Ovary (tissue), 9 donors: ENCODE data around the gene JPH3. TPM values are rescaled to one million over a fixed set of nuclear protein-coding genes. Genes with fewer than 3 reads are reported as not detected.

Source experiments
- DNase-seq, 5 donors: peaks; one replicate each; pipeline ENCODE4 v3.0.0-alpha.2; 2019 to 2020
- H3K27ac ChIP-seq, 2 donors: fragments of 200-600 bp; one replicate each; pipeline versions ENCODE4 v1.5.1 to v1.8.0; 2019 to 2022
- H3K27me3 ChIP-seq: fragments of 200-600 bp; one replicate; pipeline ENCODE4 v1.8.0; 2022
- H3K36me3 ChIP-seq: fragments of 200-600 bp; sonication (generic); one replicate; pipeline ENCODE4 v1.5.1; 2019
- H3K4me1 ChIP-seq: one replicate; pipeline ENCODE4 v1.8.1; 2013; ENCODE audit warnings: mild to moderate bottlenecking, moderate library complexity; ENCODE audit not compliant: insufficient read depth
- H3K4me3 ChIP-seq: fragments of 200-600 bp; sonication (generic); one replicate; pipeline ENCODE4 v1.5.1; 2017
- H3K9me3 ChIP-seq, 2 donors: fragments of 200-600 bp in 1 of 2; sonication (generic) in 1 of 2; one replicate each; pipeline versions ENCODE4 v1.5.1 to v1.8.1; 2013 to 2019; ENCODE audit warnings: mild to moderate bottlenecking in 1 of 2, moderate library complexity in 1 of 2
- CTCF ChIP-seq, 3 donors: fragments of 450-650 bp in 2 of 3; fragments of 200-600 bp in 1 of 3; IDR thresholded peaks; one replicate each; pipeline versions ENCODE4 v1.5.1 to v1.8.0; 2016 to 2022; ENCODE audit warnings: antibody characterized with exemption in 3 of 3, mild to moderate bottlenecking in 1 of 3
- EP300 ChIP-seq: sonication (generic); formaldehyde crosslinking; IDR thresholded peaks from one replicate; pipeline ENCODE4 v1.6.1; 2017; ENCODE audit warnings: antibody characterized with exemption
- POLR2A ChIP-seq: fragments of 450-650 bp; IDR thresholded peaks from one replicate; pipeline ENCODE4 v1.6.1; 2017; ENCODE audit warnings: antibody characterized with exemption, mild to moderate bottlenecking, moderate library complexity
- WGBS, 3 donors: extraction: QIAGEN DNeasy Blood & Tissue Kit in 1 of 3; methylation state at CpG; one replicate each; pipeline versions ENCODE4 v1.1.5 to v1.1.7; 2013 to 2017; 5-methylcytosine and 5-hydroxymethylcytosine counted together
- intact Hi-C, 4 donors: fragments of 100-400 bp; cut with DNase I; formaldehyde crosslinking; loops; one replicate each; pipeline versions ENCODE4 v1.11.0 to v1.15.1; 2022 to 2023
- polyA plus RNA-seq, 2 donors: library from polyadenylated mRNA; stranded (reverse); fragments of 200-250 nt in 1 of 2; fragments of 350-450 nt in 1 of 2; fragmentation: Illumina TruSeq in 1 of 2; extraction: RNeasy Lipid Tissue Mini Kit (QIAGEN cat#74804) in 1 of 2; gene quantifications; one replicate each; pipeline ENCODE4 v1.2.3, GENCODE V29; 2013 to 2014
- total RNA-seq, 7 donors: library from RNA; depleted of rRNA in 2 of 7; stranded (reverse); fragments of >200 nt in 2 of 7; fragmentation: NEBNext Ultra II Directional in 3 of 7; extraction: Animal tissue kit (Norgen Biotek cat#: 25700) in 3 of 7; gene quantifications; one replicate each; pipeline versions ENCODE4 v1.1.0 to v1.2.4, GENCODE V29; 2016 to 2023
- donor health status: DM: no; HTN: no; CAD: no; lungs with moderate emphysema.
- donor health status: DM: no; HTN: no; CAD: no.
- donor health status: Bipolar disorder and iron deficiency.
- donor health status: DM: yes; HTN: yes; CAD: no.
- donor health status: DM: no; HTN: no; CAD: no.
- donor health status: DM: yes; HTN: yes; CAD: no.

Gene JPH3
- total and polyA plus RNA-seq, 9 donors = 0.11 to 0.62 (median 0.30) TPM; not detected in 3

- intact Hi-C loops = no loop called here
- TF ChIP-seq CTCF (IDR thresholded peaks at IDR 0.05) (no peak), POLR2A (no peak), EP300 (no peak)
- 72 to 78% (median 74%) methylated on average over 12 of the region's 12 CpGs for WGBS, 3 donors
Measured at GRCh38 chr16:87560428-87561199, 41.7 kb upstream of the JPH3 start.

GRCh38 chr16:87561200-87562105 is 40.9 kb upstream of the JPH3 start:
- intact Hi-C loops = no loop called here
- WGBS, 3 donors = 89 to 92% (median 91%) methylated on average over 29 of the region's 29 CpGs

More at GRCh38 chr16:87560428-87561199, 41.7 kb upstream of the JPH3 start:
- Histone ChIP-seq H3K4me1 (peaks cover 15% of the 10 kb centered on the region), H3K4me3 (no peak overlapping the region), H3K27me3 (no peaks in the 10 kb centered on the region), H3K36me3 (no peaks in the 10 kb centered on the region), H3K9me3 (no peaks in the 10 kb centered on the region), H3K27ac (no peak overlapping the region)
- peak; percentile 55 to 77 (median 57) for DNase-seq

DNA sequence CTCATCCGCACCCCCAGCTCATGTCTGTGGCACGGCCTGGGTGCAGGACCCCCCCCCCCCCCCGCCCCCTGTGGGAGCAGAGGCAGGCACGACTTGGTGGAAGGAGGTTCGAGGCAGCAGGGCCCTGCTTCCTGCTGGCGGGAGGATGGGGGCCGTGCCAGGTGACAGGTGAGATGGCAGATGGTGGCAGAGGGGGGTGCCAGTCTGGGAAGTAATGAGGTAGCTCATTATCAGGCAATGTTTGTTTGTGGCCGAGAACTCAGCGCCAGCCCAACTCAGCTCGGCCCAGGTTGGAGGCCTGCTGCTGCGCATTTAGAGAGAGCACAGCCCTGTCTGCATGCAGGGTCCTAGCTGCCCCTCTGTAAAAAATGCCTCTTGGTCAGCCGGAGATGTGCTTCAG is 40.1 kb upstream of the JPH3 start:
- Histone ChIP-seq H3K27ac (no peak overlapping the region), H3K36me3 (no peaks in the 10 kb centered on the region), H3K9me3 (no peaks in the 10 kb centered on the region), H3K4me3 (no peak overlapping the region), H3K4me1 (peaks cover under 1% of the 10 kb centered on the region), H3K27me3 (no peaks in the 10 kb centered on the region)
- no peak for DNase-seq
- WGBS, 3 donors = 76 to 81% (median 80%) methylated on average over 12 of the region's 12 CpGs
- intact Hi-C loops = no loop called here
- TF ChIP-seq CTCF (IDR thresholded peaks at IDR 0.05) (no peak), POLR2A (no peak), EP300 (no peak)

More at GRCh38 chr16:87561200-87562105, 40.9 kb upstream of the JPH3 start:
- Histone ChIP-seq H3K9me3 (no peaks in the 10 kb centered on the region), H3K4me3 (no peak overlapping the region), H3K36me3 (no peaks in the 10 kb centered on the region), H3K27me3 (no peaks in the 10 kb centered on the region), H3K27ac (no peak overlapping the region), H3K4me1 (peaks cover 8% of the 10 kb centered on the region)
- TF ChIP-seq EP300 (no peak), CTCF (IDR thresholded peaks at IDR 0.05) (no peak), POLR2A (no peak)
- DNase-seq = no peak

- no peaks in the 10 kb centered on the region for H3K27me3 ChIP-seq
- WGBS, 3 donors = 78 to 80% (median 79%) methylated on average over 6 of the region's 6 CpGs
- DNase-seq = no peak
- H3K27ac ChIP-seq = no peak overlapping the region
- TF ChIP-seq CTCF (IDR thresholded peaks at IDR 0.05) (no peak), POLR2A (no peak), EP300 (no peak)
- no peaks in the 10 kb centered on the region for H3K4me1 ChIP-seq
- no peak overlapping the region for H3K4me3 ChIP-seq
- no peaks in the 10 kb centered on the region for H3K36me3 ChIP-seq
- no peaks in the 10 kb centered on the region for H3K9me3 ChIP-seq
- intact Hi-C loops = no loop called here
Measured at GRCh38 chr16:87563022-87563421, 39.3 kb upstream of the JPH3 start.
